RWPE1 (cell line): ENCODE measurements around the gene EPB41L2.

ENCODE experiments used
- CTCF ChIA-PET: fragments of 350-600 bp; sonication (Branson Sonifier 250); formaldehyde crosslinking; extraction: SDS; loops from one replicate; lab custom pipeline; 2021; lab: Yijun Ruan, JAX
- POLR2A ChIA-PET: fragments of 400-600 bp; formaldehyde crosslinking; extraction: SDS; loops from one replicate; lab custom pipeline; 2020; ENCODE audit warnings: antibody characterized with exemption; ENCODE audit not compliant: low non-redundant PET; lab: Yijun Ruan, JAX
- DNase-seq: peaks from one replicate; pipeline ENCODE4 v3.0.0; 2012; ENCODE audit warnings: low spot score
- H3K27ac ChIP-seq: fragments of 450-650 bp; 2 replicates; pipeline ENCODE4 v1.5.1; 2017
- CTCF ChIP-seq: fragments of 450-650 bp; conservative IDR thresholded peaks from 2 replicates; pipeline ENCODE4 v1.5.1; 2017; ENCODE audit warnings: low read depth, mild to moderate bottlenecking

EPB41L2 gene

GRCh38 chr6:130964808-130965604 is 98.0 kb downstream of the EPB41L2 start:
- no peak for DNase-seq
- ChIA-PET POLR2A (no interaction called here), CTCF (no interaction called here)
- no peak overlapping the region for H3K27ac ChIP-seq
- TF ChIP-seq CTCF: no peak

- ChIA-PET POLR2A (interaction anchor here (0.6 kb wide), 1 partner anchor 52 kb away, joined by 4 read pairs; no protein-coding TSS in a partner anchor), CTCF (no interaction called here)
- DNase-seq: no peak
- TF ChIP-seq CTCF: no peak
- no peak overlapping the region for H3K27ac ChIP-seq
Measured at GRCh38 chr6:130964289-130964688, 98.8 kb downstream of the EPB41L2 start.

- ChIA-PET POLR2A (no interaction called here), CTCF (no interaction called here)
- no peak for DNase-seq
- H3K27ac ChIP-seq: no peak overlapping the region
- no peak for TF ChIP-seq CTCF
Measured at GRCh38 chr6:130962966-130963365, 100.1 kb downstream of the EPB41L2 start.

- H3K27ac ChIP-seq: no peak overlapping the region
- no peak for TF ChIP-seq CTCF
- no peak for DNase-seq
- ChIA-PET CTCF (no interaction called here), POLR2A (no interaction called here)
Measured at GRCh38 chr6:130961148-130961547, 101.9 kb downstream of the EPB41L2 start.

- no peak for TF ChIP-seq CTCF
- H3K27ac ChIP-seq: no peak overlapping the region
- ChIA-PET POLR2A (no interaction called here), CTCF (no interaction called here)
- DNase-seq: no peak
Measured at GRCh38 chr6:130959951-130960350, 103.1 kb downstream of the EPB41L2 start.

- ChIA-PET POLR2A (no interaction called here), CTCF (no interaction called here)
- TF ChIP-seq CTCF: no peak
- no peak for DNase-seq
- no peak overlapping the region for H3K27ac ChIP-seq
Measured at GRCh38 chr6:130958468-130958867, 104.6 kb downstream of the EPB41L2 start.
